Fibroblast of lung (primary cell): ENCODE measurements around the gene ALG5. TPM values are rescaled to one million over a fixed set of nuclear protein-coding genes. Genes with fewer than 3 reads are reported as not detected.
A peak's percentile ranks its signal among the peaks of the same experiment; 100 is the strongest.

Experiments used
- DNase-seq, 2 donors: peaks; one replicate each; pipeline versions ENCODE4 v3.0.0 to v3.0.0-alpha.2; 2010; ENCODE audit warnings: low read depth in 2 of 2
- H2AFZ ChIP-seq: 2 replicates; pipeline ENCODE4 v1.5.1; 2012; ENCODE audit warnings: low read length, control low read depth, inconsistent platforms
- H3K27ac ChIP-seq: 2 replicates; pipeline ENCODE4 v1.5.1; 2011; ENCODE audit warnings: low read length, control low read depth; ENCODE audit not compliant: insufficient read depth
- H3K27me3 ChIP-seq: 2 replicates; pipeline ENCODE4 v1.5.1; 2011; ENCODE audit warnings: mild to moderate bottlenecking, low read length; ENCODE audit not compliant: control insufficient read depth, insufficient read depth
- H3K36me3 ChIP-seq: 2 replicates; pipeline ENCODE4 v1.5.1; 2011; ENCODE audit warnings: low read length; ENCODE audit not compliant: control insufficient read depth, insufficient read depth
- H3K4me1 ChIP-seq: 2 replicates; pipeline ENCODE4 v1.5.1; 2011; ENCODE audit warnings: low read length; ENCODE audit not compliant: control insufficient read depth, insufficient read depth; ENCODE audit errors: extremely low read depth
- H3K4me2 ChIP-seq: 2 replicates; pipeline ENCODE4 v1.5.1; 2011; ENCODE audit warnings: low read length, control low read depth; ENCODE audit not compliant: insufficient read depth; ENCODE audit errors: extremely low read depth
- H3K4me3 ChIP-seq, 4 experiments: fragments of 200-600 bp in 1 of 4; sonication (generic) in 1 of 4; replicated peaks in 1 of 4; 2 replicates each; pipeline ENCODE4 v1.5.1; 2011 to 2016; ENCODE audit warnings: low read length in 4 of 4, low read depth in 3 of 4, mild to moderate bottlenecking in 3 of 4, control low read depth in 2 of 4, inconsistent platforms in 1 of 4, mixed read lengths in 1 of 4; ENCODE audit not compliant: insufficient read depth in 1 of 4; ENCODE audit errors: control extremely low read depth in 1 of 4
- H3K79me2 ChIP-seq: 2 replicates; pipeline ENCODE4 v1.5.1; 2012; ENCODE audit warnings: mild to moderate bottlenecking, low read length, inconsistent platforms; ENCODE audit not compliant: control insufficient read depth, insufficient read depth
- H3K9ac ChIP-seq: 2 replicates; pipeline ENCODE4 v1.5.1; 2011; ENCODE audit warnings: mild to moderate bottlenecking, low read length, control low read depth; ENCODE audit not compliant: insufficient read depth
- H3K9me3 ChIP-seq: 2 replicates; pipeline ENCODE4 v1.5.1; 2012; ENCODE audit warnings: low read depth, low read length; ENCODE audit not compliant: control insufficient read depth, insufficient read depth
- H4K20me1 ChIP-seq: 2 replicates; pipeline ENCODE4 v1.5.1; 2011; ENCODE audit warnings: low read length; ENCODE audit not compliant: control insufficient read depth, insufficient read depth; ENCODE audit errors: extremely low read depth
- CTCF ChIP-seq, 2 donors: IDR thresholded peaks in 1 of 2; conservative IDR thresholded peaks in 1 of 2; 1 replicate in 1 of 2; 2 replicates in 1 of 2; pipeline ENCODE4 v1.5.1; 2011 to 2012; ENCODE audit warnings: low read length in 2 of 2, control low read depth in 1 of 2, inconsistent platforms in 1 of 2, low read depth in 1 of 2, mild to moderate bottlenecking in 1 of 2
- EZH2 ChIP-seq: IDR thresholded peaks from 2 replicates; pipeline ENCODE4 v1.5.1; 2012; ENCODE audit warnings: low read length, control low read depth, mild to moderate bottlenecking; ENCODE audit errors: missing control alignments
- polyA minus RNA-seq: library from RNA; depleted of rRNA, polyadenylated mRNA; stranded (reverse); fragments of >200 nt; gene quantifications from 2 replicates; pipeline ENCODE4 v1.2.3, GENCODE V29; 2011; ENCODE audit warnings: low replicate concordance
- polyA plus RNA-seq, 2 donors: library from polyadenylated mRNA; depleted of rRNA in 1 of 2; stranded (reverse) in 1 of 2; unstranded in 1 of 2; fragments of >200 nt; gene quantifications; 2 replicates each; pipeline ENCODE4 v1.2.1, GENCODE V29; 2011 to 2012; ENCODE audit warnings: missing spikeins in 1 of 2
- total RNA-seq: library from RNA; depleted of rRNA; stranded (reverse); fragments of >200 nt; gene quantifications from 2 replicates; pipeline ENCODE4 v1.2.1, GENCODE V29; 2014

ALG5 gene
- total RNA-seq: 30.3 and 34.8 TPM in 2 replicates
- 44.1 and 49.6 TPM in 2 replicates for polyA plus RNA-seq
- polyA plus RNA-seq (2012): 32.3 and 33.1 TPM in 2 replicates
- polyA minus RNA-seq: 0.55 and 3.6 TPM in 2 replicates

GRCh38 chr13:36999054-36999714 is at the start of gene ALG5:
Gene ALG5 (minus strand): TSS chr13:36999340. CDS start chr13:36999300, 40 bp downstream.
- no peaks in the 10 kb centered on the region for H3K9me3 ChIP-seq
- peak; percentile 84 to 86 for DNase-seq
- peak within 1 kb of the TSS; percentile 99 for H3K4me2 ChIP-seq
- no peaks in the 10 kb centered on the region for H3K4me1 ChIP-seq
- peak within 1 kb of the TSS; percentile 67 to 95 (median 86) for H3K4me3 ChIP-seq
- TF ChIP-seq EZH2 (no peak), CTCF (conservative IDR thresholded peaks at IDR 0.05 in 1 of 2, IDR thresholded peaks at IDR 0.05 in 1 of 2; ENCODE audit: low read depth in 1 of 2, low read length in 2 of 2) (peak; percentile 57 to 84)
- H3K9ac ChIP-seq: peak within 1 kb of the TSS; percentile 96
- H3K36me3 ChIP-seq: peaks cover 3% of the 10 kb centered on the region
- peak within 1 kb of the TSS; percentile 99 for H3K27ac ChIP-seq
- peak within 1 kb of the TSS; percentile 85 for H2AFZ ChIP-seq
- peaks cover 53% of the 10 kb centered on the region for H3K79me2 ChIP-seq
- H3K27me3 ChIP-seq: no peaks in the 10 kb centered on the region
- no peaks in the 10 kb centered on the region for H4K20me1 ChIP-seq

- Histone ChIP-seq H3K36me3 (no peaks in the 10 kb centered on the region), H3K27ac (no peak overlapping the region), H3K9ac (no peak overlapping the region), H3K27me3 (no peaks in the 10 kb centered on the region), H3K79me2 (peaks cover 30% of the 10 kb centered on the region), H4K20me1 (no peaks in the 10 kb centered on the region), H3K4me2 (no peak overlapping the region), H3K4me1 (no peaks in the 10 kb centered on the region), H3K4me3 (no peak overlapping the region), H2AFZ (no peak overlapping the region), H3K9me3 (no peaks in the 10 kb centered on the region)
- no peak for DNase-seq
- TF ChIP-seq EZH2 (no peak), CTCF (conservative IDR thresholded peaks at IDR 0.05 in 1 of 2, IDR thresholded peaks at IDR 0.05 in 1 of 2; ENCODE audit: low read depth in 1 of 2, low read length in 2 of 2) (no peak)
These were observed 48.7 kb upstream of the ALG5 start for GRCh38 chr13:37047846-37048245.

- H3K9ac ChIP-seq: no peak overlapping the region
These were observed 47.9 kb upstream of the ALG5 start for GRCh38 chr13:37047032-37047431.

More at GRCh38 chr13:37047032-37047431, 47.9 kb upstream of the ALG5 start:
- Histone ChIP-seq H3K36me3 (peaks cover under 1% of the 10 kb centered on the region), H3K4me1 (no peaks in the 10 kb centered on the region), H3K27me3 (no peaks in the 10 kb centered on the region), H4K20me1 (no peaks in the 10 kb centered on the region), H3K27ac (no peak overlapping the region), H2AFZ (no peak overlapping the region), H3K4me2 (no peak overlapping the region), H3K9me3 (no peaks in the 10 kb centered on the region), H3K4me3 (no peak overlapping the region), H3K79me2 (peaks cover 24% of the 10 kb centered on the region)
- no peak for TF ChIP-seq EZH2
- no peak for TF ChIP-seq CTCF (conservative IDR thresholded peaks at IDR 0.05 in 1 of 2, IDR thresholded peaks at IDR 0.05 in 1 of 2; ENCODE audit: low read depth in 1 of 2, low read length in 2 of 2)
- DNase-seq: no peak
